T47D (cell line): ENCODE measurements around the gene SSH3.
A peak's percentile ranks its signal among the peaks of the same experiment; 100 is the strongest.
"Not testable (repeated sequence)": the region's sequence is repeated elsewhere in the genome, so short reads cannot be mapped to it uniquely, and the experiment has no call there.

ENCODE experiments used
- DNase-seq, 2 experiments: peaks; one replicate each; pipeline versions ENCODE4 v3.0.0 to v3.0.0-alpha.2; 2011 to 2012; ENCODE audit warnings: low read depth in 1 of 2, low spot score in 1 of 2
- JUND ChIP-seq: IDR thresholded peaks from 2 replicates; pipeline ENCODE4 v1.6.1; 2012; ENCODE audit warnings: low read depth
- in situ Hi-C: cut with HindIII; loops from 2 replicates; pipeline ENCODE4 v1.10.0; 2016; ENCODE audit warnings: low sequenced_read_pairs, low pct_unique_long_range_greater_than_20kb

SSH3 gene

GRCh38 chr11:67303132-67303834 lies at the start of gene SSH3:
TSS of gene SSH3 (plus strand) at chr11:67303530. CDS start at chr11:67303626, 96 bp downstream.
- DNase-seq = peak; percentile 67 to 93
- in situ Hi-C loops = no loop called here
- no peak for TF ChIP-seq JUND

GRCh38 chr11:67253872-67254624 lies 49.3 kb upstream of the SSH3 start:
- TF ChIP-seq JUND = no peak
- peak in 1 of 2 experiments; percentile 48 for DNase-seq
- in situ Hi-C loops = no loop called here

- in situ Hi-C loops = no loop called here
- DNase-seq = no peak
- TF ChIP-seq JUND = no peak
Observed at GRCh38 chr11:67254798-67255197, 48.5 kb upstream of the SSH3 start.

GRCh38 chr11:67255353-67255752 lies 48.0 kb upstream of the SSH3 start:
- no peak for TF ChIP-seq JUND
- in situ Hi-C loops = no loop called here
- DNase-seq = no peak

GRCh38 chr11:67255864-67256263 lies 47.5 kb upstream of the SSH3 start:
- in situ Hi-C loops = no loop called here
- DNase-seq = no peak
- no peak for TF ChIP-seq JUND

- in situ Hi-C loops = no loop called here
- TF ChIP-seq JUND = no peak
- no peak for DNase-seq
Observed at GRCh38 chr11:67256477-67257135, 46.7 kb upstream of the SSH3 start.

GRCh38 chr11:67260406-67260805 lies 42.9 kb upstream of the SSH3 start:
- in situ Hi-C loops = no loop called here
- DNase-seq = no peak
- TF ChIP-seq JUND = no peak

- in situ Hi-C loops = not testable (repeated sequence)
- peak; percentile 86 to 87 for DNase-seq
Observed at GRCh38 chr11:67260885-67261639, 42.3 kb upstream of the SSH3 start.

GRCh38 chr11:67261640-67261945 lies 41.7 kb upstream of the SSH3 start:
- no peak for DNase-seq
- in situ Hi-C loops = no loop called here
- no peak for TF ChIP-seq JUND

GRCh38 chr11:67261946-67262681 lies 41.2 kb upstream of the SSH3 start:
- peak in 1 of 2 experiments; percentile 65 for DNase-seq
- no peak for TF ChIP-seq JUND
- in situ Hi-C loops = no loop called here

- in situ Hi-C loops = no loop called here
- TF ChIP-seq JUND = no peak
Observed at GRCh38 chr11:67262731-67263675, 40.3 kb upstream of the SSH3 start.

More at GRCh38 chr11:67262731-67263675, 40.3 kb upstream of the SSH3 start:
- DNase-seq = peak; percentile 90 to 99
